Urinary bladder (tissue), 4 donors: Measurements from ENCODE around the gene SLC35D3. TPM values are rescaled to one million over a fixed set of nuclear protein-coding genes. Genes with fewer than 3 reads are reported as not detected.
"Not testable (repeated sequence)": the region's sequence is repeated elsewhere in the genome, so short reads cannot be mapped to it uniquely, and the experiment has no call there.

Experiments used
- DNase-seq: peaks from one replicate; pipeline ENCODE4 v3.0.0-alpha.2; 2015; ENCODE audit errors: extremely low spot score
- H3K27ac ChIP-seq: one replicate; pipeline ENCODE4 v1.5.1; 2013; ENCODE audit warnings: low read depth, mild to moderate bottlenecking, moderate library complexity
- H3K36me3 ChIP-seq: one replicate; pipeline ENCODE4 v1.6.1; 2013; ENCODE audit warnings: mild to moderate bottlenecking, moderate library complexity; ENCODE audit not compliant: insufficient read depth
- H3K4me1 ChIP-seq: one replicate; pipeline ENCODE4 v1.6.1; 2013; ENCODE audit warnings: mild to moderate bottlenecking, moderate library complexity; ENCODE audit not compliant: insufficient read depth
- H3K4me3 ChIP-seq: one replicate; pipeline ENCODE4 v1.5.1; 2013; ENCODE audit warnings: low read depth, low read length
- WGBS: extraction: QIAGEN DNeasy Blood & Tissue Kit; methylation state at CpG from one replicate; pipeline ENCODE4 v1.1.7; 2013; 5-methylcytosine and 5-hydroxymethylcytosine counted together
- polyA plus RNA-seq: library from polyadenylated mRNA; stranded (reverse); fragments of 200-250 nt; gene quantifications from one replicate; pipeline ENCODE4 v1.2.3, GENCODE V29; 2013
- total RNA-seq: library from RNA; depleted of rRNA; stranded (reverse); fragments of >200 nt; gene quantifications from one replicate; pipeline ENCODE4 v1.2.3, GENCODE V29; 2014
- donor health status: healthy with polysubstance abuse.
- donor health status: healthy.

Gene SLC35D3, protein sequence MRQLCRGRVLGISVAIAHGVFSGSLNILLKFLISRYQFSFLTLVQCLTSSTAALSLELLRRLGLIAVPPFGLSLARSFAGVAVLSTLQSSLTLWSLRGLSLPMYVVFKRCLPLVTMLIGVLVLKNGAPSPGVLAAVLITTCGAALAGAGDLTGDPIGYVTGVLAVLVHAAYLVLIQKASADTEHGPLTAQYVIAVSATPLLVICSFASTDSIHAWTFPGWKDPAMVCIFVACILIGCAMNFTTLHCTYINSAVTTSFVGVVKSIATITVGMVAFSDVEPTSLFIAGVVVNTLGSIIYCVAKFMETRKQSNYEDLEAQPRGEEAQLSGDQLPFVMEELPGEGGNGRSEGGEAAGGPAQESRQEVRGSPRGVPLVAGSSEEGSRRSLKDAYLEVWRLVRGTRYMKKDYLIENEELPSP
- total RNA-seq = 0.16 TPM
- polyA plus RNA-seq = 0.09 TPM

DNA sequence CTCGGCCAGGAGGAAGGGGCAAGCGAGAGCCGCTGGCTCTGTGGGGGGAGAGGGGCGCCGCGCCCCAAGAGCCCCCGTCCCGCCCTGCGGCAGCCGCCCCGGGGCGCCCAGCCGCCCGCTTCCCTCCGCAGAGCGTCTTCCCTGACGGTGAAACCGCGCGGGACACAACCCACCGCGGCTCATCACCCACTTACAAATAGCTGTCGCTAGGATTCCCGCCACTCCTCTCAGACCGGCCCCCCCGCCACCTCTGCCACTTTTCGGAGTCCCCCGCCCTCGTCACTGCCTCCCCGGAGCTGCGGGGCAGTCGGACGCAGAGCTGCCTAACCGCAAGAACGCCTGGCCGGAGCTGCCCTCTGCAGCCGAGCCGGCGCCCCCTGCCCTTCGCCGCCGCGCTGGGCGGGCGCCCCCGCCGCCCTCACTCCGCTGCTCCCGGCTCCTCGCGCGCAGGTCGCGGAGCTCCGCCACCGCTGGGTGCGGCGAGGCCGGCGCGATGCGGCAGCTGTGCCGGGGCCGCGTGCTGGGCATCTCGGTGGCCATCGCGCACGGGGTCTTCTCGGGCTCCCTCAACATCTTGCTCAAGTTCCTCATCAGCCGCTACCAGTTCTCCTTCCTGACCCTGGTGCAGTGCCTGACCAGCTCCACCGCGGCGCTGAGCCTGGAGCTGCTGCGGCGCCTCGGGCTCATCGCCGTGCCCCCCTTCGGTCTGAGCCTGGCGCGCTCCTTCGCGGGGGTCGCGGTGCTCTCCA lies at the start of gene SLC35D3:
Gene SLC35D3 (plus strand): TSS at position 366 of the 749 bp plus-strand sequence. CDS start 128 bp downstream, at position 494.
- DNase-seq = no peak
- peaks cover 1% of the 10 kb centered on the region for H3K4me1 ChIP-seq
- H3K36me3 ChIP-seq = no peaks in the 10 kb centered on the region
- WGBS = under 1% methylated on average over 86 of the region's 86 CpGs
- peak within 1 kb of the TSS; percentile 57 for H3K4me3 ChIP-seq
- H3K27ac ChIP-seq = no peak within 1 kb of the TSS

DNA sequence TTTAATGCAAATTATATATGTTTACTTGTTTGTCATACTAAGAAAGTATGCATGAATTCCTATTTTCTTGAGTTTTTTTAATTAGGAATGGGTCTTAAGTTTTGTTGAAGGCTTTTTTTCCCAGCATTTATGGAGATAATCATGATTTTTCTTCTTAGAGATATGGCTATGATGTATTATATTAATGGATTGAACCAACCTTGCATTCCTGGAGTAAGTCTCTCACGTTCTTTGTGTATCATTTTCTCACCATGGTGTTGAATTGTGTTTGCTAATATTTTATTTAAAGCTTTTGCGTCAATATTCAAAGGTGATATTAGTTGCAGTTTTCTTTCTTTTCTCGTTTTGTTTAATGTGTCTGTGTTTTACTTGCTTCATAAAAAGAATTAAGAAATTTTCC lies 48.4 kb upstream of the SLC35D3 start:
- Histone ChIP-seq H3K27ac (no peak overlapping the region), H3K36me3 (peaks cover 2% of the 10 kb centered on the region), H3K4me1 (no peaks in the 10 kb centered on the region), H3K4me3 (no peak overlapping the region)
- 95% methylated on average over 3 of the region's 3 CpGs for WGBS
- no peak for DNase-seq

DNA sequence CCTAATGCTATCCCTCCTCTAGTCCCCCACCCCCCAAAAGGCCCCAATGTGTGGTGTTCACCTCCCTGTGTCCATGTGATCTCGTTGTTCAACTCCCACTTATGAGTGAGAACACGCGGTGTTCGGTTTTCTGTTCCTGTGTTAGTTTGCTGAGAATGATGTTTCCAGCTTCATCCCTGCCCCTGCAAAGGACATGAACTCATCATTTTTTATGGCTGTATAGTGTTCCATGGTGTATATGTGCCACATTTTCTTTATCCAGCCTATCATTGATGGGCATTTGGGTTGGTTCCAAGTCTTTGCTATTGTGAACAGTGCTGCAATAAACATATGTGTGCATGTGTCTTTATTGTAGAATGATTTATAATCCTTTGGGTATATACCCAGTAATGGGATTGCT lies 45.6 kb upstream of the SLC35D3 start:
- H3K27ac ChIP-seq = not testable (repeated sequence)
- WGBS = 99% methylated on average over 4 of the region's 4 CpGs

DNA sequence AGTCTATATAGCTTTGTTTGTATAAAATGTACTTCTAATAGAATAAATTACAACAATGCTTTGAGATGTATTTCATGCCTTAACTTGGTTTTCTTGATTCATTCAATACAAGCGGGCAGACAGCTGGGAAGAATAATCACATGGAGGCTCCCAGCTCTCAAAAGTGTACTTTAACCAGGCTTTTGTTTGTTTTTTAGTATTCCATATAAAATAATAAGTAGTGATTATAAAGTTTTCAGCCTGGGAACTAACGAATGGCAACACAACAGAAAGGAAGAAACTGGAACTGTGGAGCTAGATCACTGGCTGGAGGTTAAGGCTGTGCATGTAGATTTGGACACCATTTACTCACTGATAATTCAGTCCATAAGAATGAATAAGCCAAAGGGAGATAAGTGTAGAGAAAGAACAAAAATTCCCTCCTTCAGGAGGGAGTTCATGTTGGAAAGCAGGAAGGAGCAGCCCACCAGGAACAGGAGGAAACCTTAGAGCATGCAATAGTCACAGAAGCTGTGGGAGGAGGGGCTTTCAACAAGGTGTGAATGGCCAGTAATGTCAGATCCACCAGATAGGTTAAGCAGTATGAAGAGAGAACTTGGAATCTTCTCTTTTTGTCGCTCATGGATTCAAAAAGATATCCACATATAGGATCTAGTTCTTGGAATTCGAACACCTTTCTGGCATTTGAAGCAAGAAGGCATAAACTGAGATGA lies 41.2 kb upstream of the SLC35D3 start:
- H3K4me1 ChIP-seq = no peaks in the 10 kb centered on the region
- 92% methylated on average over 4 of the region's 4 CpGs for WGBS
- DNase-seq = no peak
- H3K27ac ChIP-seq = no peak overlapping the region
- no peak overlapping the region for H3K4me3 ChIP-seq
- H3K36me3 ChIP-seq = no peaks in the 10 kb centered on the region

More for the DNA sequence above, 45.6 kb upstream of the SLC35D3 start:
- H3K4me1 ChIP-seq, H3K36me3 ChIP-seq, DNase-seq, H3K4me3 ChIP-seq: not testable (repeated sequence)

DNA sequence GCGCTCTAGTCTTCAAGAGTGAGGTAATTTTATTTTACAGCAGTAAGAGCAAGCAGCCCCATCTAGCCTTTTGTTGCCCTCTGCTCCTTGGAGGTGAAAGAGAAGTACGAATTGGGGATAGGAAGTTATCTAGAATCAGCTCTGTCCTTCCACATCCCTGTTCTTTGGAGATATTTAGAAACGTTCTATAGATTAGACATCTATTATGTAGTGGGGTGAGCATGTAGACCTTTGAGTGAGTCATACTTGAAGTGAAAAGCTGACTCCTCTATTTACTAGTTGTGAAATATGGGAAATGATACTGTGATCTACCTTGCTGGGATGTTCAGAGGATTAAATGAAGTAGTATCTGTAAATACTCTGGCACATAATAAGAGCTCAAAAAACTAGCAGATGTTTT lies 36.0 kb upstream of the SLC35D3 start:
- DNase-seq = no peak
- Histone ChIP-seq H3K36me3 (no peaks in the 10 kb centered on the region), H3K4me3 (no peak overlapping the region), H3K27ac (no peak overlapping the region), H3K4me1 (no peaks in the 10 kb centered on the region)
- WGBS = 78% methylated on average over 3 of the region's 3 CpGs

DNA sequence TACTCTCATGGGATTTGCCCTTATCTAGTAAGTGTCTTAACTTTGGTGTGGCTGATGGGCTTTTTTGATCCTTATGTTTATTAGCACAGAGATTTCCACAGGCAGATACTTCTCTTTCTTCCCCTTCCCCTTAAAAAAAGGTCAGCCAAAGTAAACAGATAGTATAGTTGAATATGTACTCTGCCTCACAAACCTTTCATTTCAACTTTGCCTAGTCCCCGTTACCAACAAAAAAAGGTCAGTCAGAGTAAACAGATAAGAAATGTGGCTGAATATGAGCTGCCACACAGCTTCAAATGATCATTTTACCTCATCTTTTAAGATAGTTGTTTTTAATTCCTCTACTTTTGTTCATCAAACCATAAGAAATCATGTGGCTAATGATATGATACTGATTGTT lies 34.1 kb upstream of the SLC35D3 start:
- Histone ChIP-seq H3K27ac (no peak overlapping the region), H3K4me1 (no peaks in the 10 kb centered on the region), H3K36me3 (no peaks in the 10 kb centered on the region), H3K4me3 (no peak overlapping the region)
- 23% methylated on average over 1 of the region's 1 CpG for WGBS
- no peak for DNase-seq

DNA sequence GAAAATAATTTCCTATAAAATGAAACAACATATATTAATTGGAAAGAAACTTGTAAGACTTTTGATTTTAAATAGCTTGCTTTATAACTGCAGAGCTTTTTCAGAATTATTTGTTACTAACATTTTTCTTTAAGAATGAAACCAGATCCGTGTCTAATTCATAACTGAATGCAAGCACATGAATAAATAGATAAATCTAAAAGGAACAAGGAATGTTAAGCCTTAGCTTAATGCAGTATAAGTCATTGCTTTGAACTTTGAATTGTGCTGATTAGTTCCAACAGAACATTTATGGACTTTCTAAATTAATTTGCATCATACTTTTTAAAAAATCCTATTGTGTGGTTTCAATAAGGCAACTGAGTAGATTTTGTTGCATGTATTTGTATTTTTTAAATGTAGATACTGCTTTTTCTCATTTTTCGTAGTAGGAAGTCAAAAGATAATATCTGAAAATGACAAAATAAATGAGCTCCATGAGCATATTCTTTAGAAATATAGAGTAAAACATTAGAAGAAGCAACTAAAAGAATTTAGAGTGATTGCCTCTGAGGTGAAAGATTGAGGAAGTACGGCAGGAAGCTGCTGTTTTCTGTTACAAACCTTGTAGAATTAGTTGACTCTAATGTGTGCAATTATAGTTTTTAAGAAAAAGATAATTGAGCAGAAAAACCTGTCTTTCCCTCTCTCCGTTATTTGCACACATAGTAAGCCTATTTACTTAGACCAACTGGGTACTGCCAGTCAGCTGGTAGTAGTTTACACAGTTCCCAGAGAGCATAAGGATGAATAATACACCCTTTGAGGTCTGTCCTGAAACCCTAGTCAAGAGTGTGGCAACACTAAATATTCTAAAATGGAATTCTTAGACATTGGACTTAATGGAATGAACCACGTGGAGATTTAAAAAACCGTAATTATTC lies 32.6 kb upstream of the SLC35D3 start:
- Histone ChIP-seq H3K27ac (no peak overlapping the region), H3K4me1 (no peaks in the 10 kb centered on the region), H3K36me3 (no peaks in the 10 kb centered on the region), H3K4me3 (no peak overlapping the region)
- DNase-seq = no peak
- WGBS = 66% methylated on average over 6 of the region's 6 CpGs

DNA sequence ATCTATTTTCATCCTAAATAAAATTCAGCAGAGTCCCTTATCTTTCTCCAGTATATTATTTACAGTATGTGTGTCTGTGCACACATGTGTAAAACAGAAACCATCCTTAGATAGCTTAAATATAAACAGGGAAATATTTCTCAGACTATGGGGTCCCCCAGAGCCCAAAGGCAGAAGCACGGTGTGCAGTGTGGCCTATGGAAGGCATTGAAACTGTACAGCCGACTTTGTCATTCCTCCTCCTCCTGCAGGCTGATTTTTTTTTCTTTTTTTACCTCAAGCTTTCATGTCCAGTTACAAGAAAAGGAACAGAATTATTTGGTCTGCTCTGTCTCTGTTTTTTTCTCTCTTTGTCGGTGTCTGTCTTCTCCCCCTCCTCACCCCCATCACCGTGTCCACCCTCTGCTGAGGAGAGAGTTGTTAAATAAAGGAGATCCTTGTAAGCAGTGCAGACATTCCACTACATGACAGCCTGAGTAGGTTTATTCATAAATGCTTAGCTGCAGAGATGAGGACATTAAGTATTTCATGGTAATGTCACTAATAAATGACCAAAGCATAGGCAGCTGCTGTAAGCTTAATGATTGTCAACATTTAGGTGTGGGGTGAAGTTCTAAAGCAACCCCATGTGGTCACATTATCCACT lies 31.8 kb upstream of the SLC35D3 start:
- DNase-seq = no peak
- 53% methylated on average over 4 of the region's 4 CpGs for WGBS
- Histone ChIP-seq H3K36me3 (no peaks in the 10 kb centered on the region), H3K27ac (no peak overlapping the region), H3K4me3 (no peak overlapping the region), H3K4me1 (no peaks in the 10 kb centered on the region)

DNA sequence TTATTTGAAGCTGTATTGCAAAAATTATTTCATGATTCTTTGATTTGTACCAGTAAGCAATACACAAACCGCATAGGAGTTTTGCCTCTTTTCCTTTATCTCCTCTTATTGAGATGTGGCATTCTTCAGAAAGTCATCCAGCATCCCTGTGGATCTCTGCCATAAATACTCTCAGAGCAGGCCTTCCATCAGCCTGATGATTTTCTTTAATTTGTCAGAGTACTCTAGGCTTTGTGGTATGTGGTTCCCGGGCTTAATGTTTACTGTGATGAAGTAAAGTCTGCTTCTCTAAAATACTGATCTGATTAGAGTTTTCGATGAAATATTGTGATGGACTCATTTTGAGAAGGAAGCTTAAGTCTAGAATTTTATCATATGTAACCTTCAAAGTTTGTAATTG lies 31.1 kb upstream of the SLC35D3 start:
- 91% methylated on average over 3 of the region's 3 CpGs for whole genome bisulfite sequencing
- Histone ChIP-seq H3K36me3 (no peaks in the 10 kb centered on the region), H3K4me1 (no peaks in the 10 kb centered on the region), H3K4me3 (no peak overlapping the region), H3K27ac (no peak overlapping the region)
- DNase-seq = no peak

DNA sequence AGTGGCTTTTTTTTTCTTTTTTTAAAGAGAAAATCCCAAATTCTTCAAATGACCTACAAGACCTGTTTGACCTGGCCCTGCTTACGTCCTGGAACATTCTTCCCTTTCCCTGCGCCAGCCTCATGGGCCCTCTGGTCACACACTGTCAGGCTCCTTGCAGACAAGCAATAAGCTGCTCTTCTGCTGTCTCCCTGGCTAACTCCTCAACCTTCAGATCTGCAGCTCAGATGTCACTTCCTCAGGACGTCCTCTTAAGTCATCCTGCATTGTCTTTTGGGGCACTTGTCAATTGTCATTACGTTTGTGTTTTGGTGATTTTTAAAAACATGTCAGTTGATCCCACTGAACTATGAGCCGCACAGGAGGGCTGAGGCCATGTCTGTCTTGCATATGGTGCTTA lies 28.9 kb upstream of the SLC35D3 start:
- peaks cover 2% of the 10 kb centered on the region for H3K36me3 ChIP-seq
- 87% methylated on average over 5 of the region's 5 CpGs for WGBS
- no peak overlapping the region for H3K27ac ChIP-seq
- H3K4me1 ChIP-seq = no peaks in the 10 kb centered on the region
- H3K4me3 ChIP-seq = no peak overlapping the region
- no peak for DNase-seq

DNA sequence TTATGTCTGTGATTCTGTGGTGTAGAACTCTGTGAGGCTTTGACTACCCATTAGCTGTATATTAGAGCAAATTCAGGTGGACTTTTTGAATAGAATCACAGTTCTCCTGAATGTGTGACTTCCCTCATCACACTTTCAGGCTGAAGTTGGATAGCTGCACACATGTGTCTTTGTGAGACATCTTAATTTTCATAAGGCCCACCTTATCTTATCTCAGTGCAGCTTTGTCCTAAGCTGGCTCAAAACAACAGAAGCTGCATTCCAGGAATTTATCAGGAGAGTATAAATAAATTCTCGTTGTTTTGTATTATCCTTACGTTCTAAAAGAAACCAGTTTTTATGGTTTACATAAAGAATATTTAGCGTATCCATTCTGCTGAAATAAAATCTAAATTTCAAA lies 26.2 kb upstream of the SLC35D3 start:
- peaks cover 2% of the 10 kb centered on the region for H3K36me3 ChIP-seq
- H3K27ac ChIP-seq = no peak overlapping the region
- no peaks in the 10 kb centered on the region for H3K4me1 ChIP-seq
- no peak overlapping the region for H3K4me3 ChIP-seq
- DNase-seq = no peak
- 62% methylated on average over 3 of the region's 3 CpGs for WGBS

DNA sequence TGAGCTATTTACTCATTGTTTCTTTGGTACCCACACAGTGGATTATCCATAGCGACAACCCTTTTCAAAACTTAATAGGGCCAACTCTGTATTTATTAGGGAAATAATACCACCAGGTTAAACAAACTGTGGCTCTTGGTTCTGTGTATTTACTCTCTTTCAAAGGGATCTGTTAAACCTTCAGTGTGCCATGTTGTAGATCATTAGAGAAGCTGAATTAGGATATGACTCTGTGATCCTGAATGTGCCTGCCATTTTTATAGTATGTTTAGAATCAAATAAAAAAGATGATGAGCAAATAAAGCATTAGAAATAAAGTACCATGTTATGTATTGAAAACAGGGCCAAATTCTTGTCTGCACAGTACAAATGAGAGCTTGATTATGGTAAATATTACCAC lies 25.0 kb upstream of the SLC35D3 start:
- DNase-seq = no peak

More for the DNA sequence above, 25.0 kb upstream of the SLC35D3 start:
- H3K4me3 ChIP-seq = no peak overlapping the region
- no peak overlapping the region for H3K27ac ChIP-seq
- 98% methylated on average over 1 of the region's 1 CpG for WGBS
- H3K4me1 ChIP-seq = no peaks in the 10 kb centered on the region
- peaks cover 2% of the 10 kb centered on the region for H3K36me3 ChIP-seq
